Peyer's patch (tissue), 4 donors: Measurements from ENCODE around the gene ZBTB20.

ENCODE experiments used
- CTCF ChIP-seq, 6 experiments: fragments of 450-650 bp in 4 of 6; fragments of 200-600 bp in 2 of 6; sonication (generic) in 1 of 6; IDR thresholded peaks; one replicate each; pipeline ENCODE4 v1.5.1; 2017 to 2019; ENCODE audit warnings: antibody characterized with exemption in 6 of 6, mild to moderate bottlenecking in 3 of 6, moderate library complexity in 1 of 6
- POLR2A ChIP-seq, 2 donors: fragments of 450-650 bp; IDR thresholded peaks; one replicate each; pipeline ENCODE4 v1.5.1; 2017; ENCODE audit warnings: antibody characterized with exemption in 2 of 2, mild to moderate bottlenecking in 2 of 2, moderate library complexity in 2 of 2

GRCh38 chr3:114286266-114286665 is 860.8 kb downstream of the ZBTB20 start:
- TF ChIP-seq CTCF (IDR thresholded peaks at IDR 0.05) = no peak
- TF ChIP-seq POLR2A (IDR thresholded peaks at IDR 0.05) = no peak
